WERI-Rb-1 (cell line): ENCODE results near the gene FNIP2.

Experiments used
- DNase-seq: peaks from one replicate; pipeline ENCODE4 v3.0.0-alpha.2; 2020
- H3K27ac ChIP-seq: fragments of 250-450 bp; sonication (Bioruptor Pico); 2 replicates; pipeline ENCODE4 v1.5.1; 2020; ENCODE audit warnings: mild to moderate bottlenecking, moderate library complexity
- H3K27me3 ChIP-seq: fragments of 250-450 bp; sonication (Bioruptor Pico); 2 replicates; pipeline ENCODE4 v1.5.1; 2021; ENCODE audit warnings: mild to moderate bottlenecking, low read depth, moderate library complexity; ENCODE audit not compliant: insufficient read depth, severe bottlenecking
- H3K36me3 ChIP-seq: fragments of 250-450 bp; sonication (Bioruptor Pico); 2 replicates; pipeline ENCODE4 v1.5.1; 2020; ENCODE audit warnings: mild to moderate bottlenecking, moderate library complexity
- H3K4me3 ChIP-seq: 2 replicates; pipeline ENCODE4 v1.5.1; 2011; ENCODE audit warnings: low read depth, mild to moderate bottlenecking, control low read depth, low read length
- H3K9me3 ChIP-seq: fragments of 250-450 bp; sonication (Bioruptor Pico); 2 replicates; pipeline ENCODE4 v1.5.1; 2021; ENCODE audit warnings: mild to moderate bottlenecking, moderate library complexity; ENCODE audit not compliant: severe bottlenecking
- TF ChIP-seq, protein P1 (sequence below): IDR thresholded peaks from 2 replicates; pipeline ENCODE4 v1.5.1; 2011; ENCODE audit warnings: low read depth, mild to moderate bottlenecking, control low read depth, inconsistent platforms, low read length

Gene FNIP2

DNA sequence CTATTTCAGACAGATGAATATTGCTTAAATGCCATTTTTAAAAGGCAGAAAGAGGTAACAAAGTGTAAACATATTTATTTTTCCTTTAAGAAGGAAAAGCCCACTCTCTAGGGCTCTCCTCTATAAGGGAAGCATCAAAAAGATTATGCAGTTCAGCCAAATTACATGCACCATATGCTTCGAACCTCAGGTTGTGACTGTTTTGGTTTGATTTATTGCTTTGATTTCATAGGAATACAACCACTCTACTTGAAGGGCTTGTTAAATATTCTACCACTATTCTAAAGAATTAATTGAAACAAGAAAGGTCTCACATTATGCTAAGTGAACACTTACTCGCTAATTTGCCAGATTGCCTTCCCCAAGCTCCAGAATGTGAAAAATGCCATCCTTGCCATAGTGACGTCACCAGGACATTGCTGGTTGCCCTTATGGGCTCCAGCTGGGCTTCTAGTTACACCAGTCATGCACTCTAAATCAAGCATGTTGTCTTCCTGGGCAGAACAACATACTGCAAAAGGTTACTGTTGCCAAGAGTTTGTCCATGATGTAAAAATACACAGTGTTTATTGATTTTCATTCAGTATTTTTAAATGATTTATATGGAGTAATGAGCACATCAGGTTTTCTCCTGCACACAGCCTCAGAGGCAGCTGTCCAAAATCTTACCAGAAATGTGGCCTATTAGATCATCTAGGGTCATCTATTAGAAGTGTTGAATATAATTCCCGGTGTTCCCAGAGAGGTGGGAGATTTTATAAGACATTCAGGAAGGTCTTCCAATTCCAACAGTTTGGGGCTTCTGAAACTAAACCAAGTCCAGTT lies 169.6 kb downstream of the FNIP2 start:
- no peak for DNase-seq
- Histone ChIP-seq H3K36me3 (no peaks in the 10 kb centered on the region), H3K4me3 (no peak overlapping the region), H3K9me3 (no peaks in the 10 kb centered on the region), H3K27ac (no peak overlapping the region), H3K27me3 (no peaks in the 10 kb centered on the region)
- TF ChIP-seq, protein P1, sequence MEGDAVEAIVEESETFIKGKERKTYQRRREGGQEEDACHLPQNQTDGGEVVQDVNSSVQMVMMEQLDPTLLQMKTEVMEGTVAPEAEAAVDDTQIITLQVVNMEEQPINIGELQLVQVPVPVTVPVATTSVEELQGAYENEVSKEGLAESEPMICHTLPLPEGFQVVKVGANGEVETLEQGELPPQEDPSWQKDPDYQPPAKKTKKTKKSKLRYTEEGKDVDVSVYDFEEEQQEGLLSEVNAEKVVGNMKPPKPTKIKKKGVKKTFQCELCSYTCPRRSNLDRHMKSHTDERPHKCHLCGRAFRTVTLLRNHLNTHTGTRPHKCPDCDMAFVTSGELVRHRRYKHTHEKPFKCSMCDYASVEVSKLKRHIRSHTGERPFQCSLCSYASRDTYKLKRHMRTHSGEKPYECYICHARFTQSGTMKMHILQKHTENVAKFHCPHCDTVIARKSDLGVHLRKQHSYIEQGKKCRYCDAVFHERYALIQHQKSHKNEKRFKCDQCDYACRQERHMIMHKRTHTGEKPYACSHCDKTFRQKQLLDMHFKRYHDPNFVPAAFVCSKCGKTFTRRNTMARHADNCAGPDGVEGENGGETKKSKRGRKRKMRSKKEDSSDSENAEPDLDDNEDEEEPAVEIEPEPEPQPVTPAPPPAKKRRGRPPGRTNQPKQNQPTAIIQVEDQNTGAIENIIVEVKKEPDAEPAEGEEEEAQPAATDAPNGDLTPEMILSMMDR: no peak

DNA sequence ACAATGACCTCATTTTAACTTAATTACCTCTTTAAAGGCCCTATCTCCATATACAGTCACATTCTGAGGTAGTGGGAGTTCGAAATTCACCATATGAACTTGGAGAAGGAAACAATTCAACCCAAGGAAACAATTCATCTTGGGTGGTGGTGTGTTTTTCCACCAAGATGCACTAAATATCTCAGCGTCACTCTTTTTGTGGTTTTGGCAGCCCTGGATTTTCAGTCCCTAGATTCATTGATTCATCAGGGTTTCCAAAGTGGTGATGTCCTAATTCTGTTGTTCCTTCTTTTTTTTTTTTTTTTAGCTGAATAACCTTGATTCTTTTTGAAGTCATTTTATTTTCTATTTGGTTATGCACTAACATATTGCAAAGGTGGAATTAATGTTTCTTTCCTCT lies 171.4 kb downstream of the FNIP2 start:
- Histone ChIP-seq H3K27me3 (no peaks in the 10 kb centered on the region), H3K27ac (no peak overlapping the region), H3K36me3 (no peaks in the 10 kb centered on the region), H3K9me3 (no peaks in the 10 kb centered on the region), H3K4me3 (no peak overlapping the region)
- no peak for DNase-seq
- TF ChIP-seq, protein P1: no peak

DNA sequence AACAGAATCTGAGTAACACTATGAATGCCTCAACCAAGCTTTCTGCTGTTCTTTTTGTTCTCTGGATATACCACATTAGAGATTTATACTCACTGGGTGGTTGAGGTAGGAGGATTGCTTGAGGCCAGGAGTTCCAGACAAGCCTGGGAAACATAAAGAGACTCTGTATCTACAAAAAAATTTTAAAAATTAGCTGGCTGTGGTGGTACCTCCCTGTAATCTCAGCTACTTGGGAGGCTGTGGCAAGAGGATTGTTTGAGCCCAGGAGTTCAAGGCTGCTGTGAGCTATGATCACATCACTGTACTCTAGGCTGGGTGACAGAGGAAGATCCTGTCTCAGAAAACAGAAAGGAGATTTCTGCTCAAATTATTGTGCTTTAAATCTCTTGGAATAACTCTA lies 172.5 kb downstream of the FNIP2 start:
- no peak overlapping the region for H3K27ac ChIP-seq
- no peak for DNase-seq

DNA sequence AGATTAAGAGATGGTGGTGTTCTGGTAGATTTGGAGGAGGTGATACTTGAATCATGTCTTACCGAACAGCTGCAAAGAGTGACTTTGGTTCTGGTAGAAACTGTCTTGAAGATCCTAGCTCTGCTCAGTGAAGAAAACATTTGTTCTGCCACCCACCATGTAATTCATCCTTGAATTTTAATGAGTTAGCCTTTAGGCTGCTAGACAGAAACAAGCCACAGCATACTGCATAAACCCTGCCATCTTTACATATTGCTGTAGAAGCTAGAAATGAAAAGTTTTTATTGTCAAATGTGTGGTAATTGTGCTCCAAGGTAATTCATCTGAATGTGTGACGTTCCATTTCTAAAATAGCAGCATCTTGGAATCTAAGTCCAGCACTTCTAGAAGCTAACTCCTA lies 173.1 kb downstream of the FNIP2 start:
- no peak overlapping the region for H3K4me3 ChIP-seq
- TF ChIP-seq, protein P1: no peak
- H3K27ac ChIP-seq: no peak overlapping the region
- no peaks in the 10 kb centered on the region for H3K27me3 ChIP-seq
- no peaks in the 10 kb centered on the region for H3K9me3 ChIP-seq
- no peaks in the 10 kb centered on the region for H3K36me3 ChIP-seq
- DNase-seq: no peak

More for the DNA sequence above, 172.5 kb downstream of the FNIP2 start:
- Histone ChIP-seq H3K9me3 (no peaks in the 10 kb centered on the region), H3K36me3 (no peaks in the 10 kb centered on the region), H3K27me3 (no peaks in the 10 kb centered on the region), H3K4me3 (no peak overlapping the region)
- TF ChIP-seq, protein P1: no peak

DNA sequence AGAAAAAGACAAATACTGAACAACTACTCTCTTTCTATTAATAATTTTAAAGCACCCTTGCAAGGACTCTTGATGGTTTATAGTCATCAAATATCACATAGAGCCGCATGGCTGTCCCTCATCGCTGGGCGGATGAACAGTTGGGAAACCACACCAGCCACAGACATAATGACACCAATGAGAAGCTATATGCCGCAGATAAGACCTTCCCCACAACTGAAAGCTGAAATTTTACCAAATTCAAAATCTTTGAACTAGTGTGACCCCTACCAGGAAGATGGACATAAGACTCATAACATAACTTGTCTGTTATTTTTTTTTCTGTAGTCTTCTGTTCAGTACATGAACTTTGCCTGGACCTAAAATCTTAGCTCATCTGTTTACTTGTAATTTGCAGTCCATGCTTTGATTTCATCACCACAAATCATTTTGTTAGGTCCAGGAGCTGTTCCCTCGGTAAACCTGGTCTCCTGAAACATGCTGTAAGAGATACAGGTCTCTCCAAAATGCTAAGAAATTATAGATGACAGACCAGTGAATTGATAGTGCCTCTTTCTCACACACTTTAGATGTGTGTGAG lies 176.8 kb downstream of the FNIP2 start:
- no peak overlapping the region for H3K4me3 ChIP-seq
- TF ChIP-seq, protein P1: no peak
- H3K9me3 ChIP-seq: no peaks in the 10 kb centered on the region
- H3K27ac ChIP-seq: no peak overlapping the region
- no peaks in the 10 kb centered on the region for H3K36me3 ChIP-seq
- DNase-seq: no peak
- H3K27me3 ChIP-seq: no peaks in the 10 kb centered on the region
